Keratinocyte (primary cell): Measurements from ENCODE around the gene MAP1S.

ENCODE experiments used
- EZH2 ChIP-seq: IDR thresholded peaks from one replicate; pipeline ENCODE4 v1.6.1; 2012; ENCODE audit warnings: inconsistent platforms, mild to moderate bottlenecking, low read length, moderate library complexity
- TF ChIP-seq, protein P1 (sequence below), 3 experiments: IDR thresholded peaks in 1 of 3; conservative IDR thresholded peaks in 1 of 3; optimal IDR thresholded peaks in 1 of 3; 2 replicates in 2 of 3; 3 replicates in 1 of 3; pipeline versions ENCODE3 to v1.5.1; 2011; ENCODE audit warnings: low read length in 3 of 3, mild to moderate bottlenecking in 3 of 3, moderate library complexity in 2 of 3, control low read depth in 1 of 3, inconsistent platforms in 1 of 3; ENCODE audit not compliant: insufficient read depth in 2 of 3; ENCODE audit errors: extremely low read depth in 1 of 3

- TF ChIP-seq, protein P1, sequence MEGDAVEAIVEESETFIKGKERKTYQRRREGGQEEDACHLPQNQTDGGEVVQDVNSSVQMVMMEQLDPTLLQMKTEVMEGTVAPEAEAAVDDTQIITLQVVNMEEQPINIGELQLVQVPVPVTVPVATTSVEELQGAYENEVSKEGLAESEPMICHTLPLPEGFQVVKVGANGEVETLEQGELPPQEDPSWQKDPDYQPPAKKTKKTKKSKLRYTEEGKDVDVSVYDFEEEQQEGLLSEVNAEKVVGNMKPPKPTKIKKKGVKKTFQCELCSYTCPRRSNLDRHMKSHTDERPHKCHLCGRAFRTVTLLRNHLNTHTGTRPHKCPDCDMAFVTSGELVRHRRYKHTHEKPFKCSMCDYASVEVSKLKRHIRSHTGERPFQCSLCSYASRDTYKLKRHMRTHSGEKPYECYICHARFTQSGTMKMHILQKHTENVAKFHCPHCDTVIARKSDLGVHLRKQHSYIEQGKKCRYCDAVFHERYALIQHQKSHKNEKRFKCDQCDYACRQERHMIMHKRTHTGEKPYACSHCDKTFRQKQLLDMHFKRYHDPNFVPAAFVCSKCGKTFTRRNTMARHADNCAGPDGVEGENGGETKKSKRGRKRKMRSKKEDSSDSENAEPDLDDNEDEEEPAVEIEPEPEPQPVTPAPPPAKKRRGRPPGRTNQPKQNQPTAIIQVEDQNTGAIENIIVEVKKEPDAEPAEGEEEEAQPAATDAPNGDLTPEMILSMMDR (optimal IDR thresholded peaks at IDR 0.05 in 1 of 3, IDR thresholded peaks at IDR 0.05 in 1 of 3, conservative IDR thresholded peaks at IDR 0.05 in 1 of 3; ENCODE audit: extremely low read depth in 1 of 3, insufficient read depth in 2 of 3, low read length in 3 of 3) = no peak
- no peak for TF ChIP-seq EZH2
Observed at GRCh38 chr19:17757125-17757524, 37.8 kb downstream of the MAP1S start.
